T-helper 2 cell treated with Interferon-gamma antibody and Interleukin-4, amounts not matched to agents 100 ng/mL and 5 ng/mL, for 36 hours (primary cell): ENCODE measurements around the gene BRI3BP. TPM values are rescaled to one million over a fixed set of nuclear protein-coding genes. Genes with fewer than 3 reads are reported as not detected.
"Not testable (repeated sequence)": the region's sequence is repeated elsewhere in the genome, so short reads cannot be mapped to it uniquely, and the experiment has no call there.

Experiments
- intact Hi-C: fragments of 100-400 bp; cut with micrococcal nuclease; formaldehyde crosslinking; loops from one replicate; pipeline ENCODE4 v1.15.1; 2023
- total RNA-seq: library from RNA; stranded (reverse); gene quantifications from 2 replicates; pipeline ENCODE4 v1.2.3, GENCODE V29; 2022

The BRI3BP gene
- total RNA-seq, 1 donor from 2014 or later, result 28.8 TPM

- intact Hi-C loops, result no loop called here
Observed at GRCh38 chr12:124972211-124972610, 21.2 kb upstream of the BRI3BP start.

- intact Hi-C loops, result no loop called here
Observed at GRCh38 chr12:124975276-124975675, 18.2 kb upstream of the BRI3BP start.

GRCh38 chr12:124976999-124977398 is 16.4 kb upstream of the BRI3BP start:
- intact Hi-C loops, result no loop called here

- intact Hi-C loops, result no loop called here
Observed at GRCh38 chr12:124979568-124979967, 13.9 kb upstream of the BRI3BP start.

DNA sequence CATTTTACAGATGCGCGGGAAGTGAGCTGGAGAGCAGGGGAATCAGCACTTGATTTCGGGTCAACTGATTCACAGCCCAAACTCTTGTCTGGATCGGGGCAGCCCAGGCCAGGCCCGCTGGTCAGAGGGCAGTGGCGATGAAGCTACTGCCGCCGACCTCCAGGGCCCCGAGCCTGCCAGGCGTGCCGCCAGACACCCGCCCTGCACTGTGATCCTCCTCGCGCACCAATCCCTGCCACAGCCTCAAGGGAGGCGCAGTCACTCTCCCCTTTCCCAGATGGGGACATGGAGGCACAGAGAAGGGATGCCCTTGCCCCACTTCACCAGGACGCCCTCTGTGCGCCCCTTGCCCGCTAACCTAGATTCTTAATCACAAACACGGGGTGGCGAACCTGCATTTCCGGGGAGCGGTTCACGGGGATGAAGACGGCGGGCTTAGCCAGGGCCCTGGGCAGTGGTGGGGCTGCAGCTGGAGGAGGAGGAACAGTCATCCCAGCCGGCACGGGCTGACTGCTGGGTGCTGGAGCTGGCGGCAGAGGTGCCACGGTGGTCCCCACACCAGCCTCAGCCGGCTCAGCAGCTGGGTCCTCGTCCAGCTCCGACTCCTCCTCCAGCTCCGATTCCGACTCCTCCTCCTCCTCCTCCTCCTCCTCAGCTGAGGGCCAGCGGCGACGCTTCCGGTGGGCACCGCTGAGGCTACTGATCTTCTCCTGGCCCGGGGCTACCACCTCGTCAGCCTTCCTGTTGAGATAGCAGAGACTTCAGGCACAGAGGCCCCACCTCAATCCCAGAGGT is 13.2 kb upstream of the BRI3BP start:
- intact Hi-C loops, result no loop called here

- intact Hi-C loops, result not testable (repeated sequence)
Observed at GRCh38 chr12:124986876-124987275, 6.6 kb upstream of the BRI3BP start.

DNA sequence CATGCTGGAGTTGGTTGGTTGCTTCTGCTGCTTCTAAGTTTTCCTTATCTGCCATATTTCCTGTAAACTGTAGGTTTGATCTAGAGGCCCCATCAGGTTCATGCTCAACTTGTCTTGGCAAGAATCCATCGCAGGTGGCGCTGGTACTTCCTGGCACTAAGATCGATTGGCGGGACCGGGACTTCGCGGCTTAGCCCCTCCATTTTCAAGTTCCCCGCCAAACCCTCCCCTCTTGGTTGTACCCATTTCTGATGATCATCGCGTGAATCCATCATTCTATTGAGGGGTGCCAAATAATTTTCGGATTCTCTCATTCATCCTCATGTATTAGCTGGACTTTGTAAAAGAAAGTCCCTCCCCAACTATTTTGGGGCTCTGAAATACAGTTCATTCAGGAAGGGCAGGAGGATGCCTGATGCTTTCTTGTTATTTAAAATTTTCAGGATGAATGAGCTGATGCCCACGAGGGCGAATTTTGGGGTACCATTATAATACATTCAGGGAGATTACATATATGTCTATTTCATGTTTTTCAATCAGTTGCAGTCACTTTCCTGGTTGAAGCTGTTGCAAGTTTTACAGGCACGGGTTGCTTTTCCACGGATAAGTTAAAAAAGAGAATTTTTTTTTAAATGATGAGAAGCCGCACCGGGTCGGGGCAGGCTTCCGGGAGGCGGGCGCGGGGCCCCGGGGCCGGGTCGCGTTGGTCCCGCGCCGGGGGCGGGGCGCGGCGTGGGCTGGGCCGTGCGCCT is 395 bp upstream of the BRI3BP start:
- intact Hi-C loops, result loop anchor here (1.0 to 5.0 kb wide), 5 partner anchors 54 to 131 kb away; partner anchors contain the start of genes AACS and SCARB1

- intact Hi-C loops, result loop anchor here (5.0 kb wide), 1 partner anchor 132 kb away; the partner anchor contains the start of gene SCARB1
Observed at GRCh38 chr12:124994437-124994975, 1.1 kb downstream of the BRI3BP start.

- intact Hi-C loops, result no loop called here
Observed at GRCh38 chr12:124995200-124995961, 1.9 kb downstream of the BRI3BP start.

- intact Hi-C loops, result no loop called here
Observed at GRCh38 chr12:124998705-124999104, 5.3 kb downstream of the BRI3BP start.

GRCh38 chr12:125001636-125002035 is 8.2 kb downstream of the BRI3BP start:
- intact Hi-C loops, result no loop called here

GRCh38 chr12:125003021-125003420 is 9.6 kb downstream of the BRI3BP start:
- intact Hi-C loops, result no loop called here

DNA sequence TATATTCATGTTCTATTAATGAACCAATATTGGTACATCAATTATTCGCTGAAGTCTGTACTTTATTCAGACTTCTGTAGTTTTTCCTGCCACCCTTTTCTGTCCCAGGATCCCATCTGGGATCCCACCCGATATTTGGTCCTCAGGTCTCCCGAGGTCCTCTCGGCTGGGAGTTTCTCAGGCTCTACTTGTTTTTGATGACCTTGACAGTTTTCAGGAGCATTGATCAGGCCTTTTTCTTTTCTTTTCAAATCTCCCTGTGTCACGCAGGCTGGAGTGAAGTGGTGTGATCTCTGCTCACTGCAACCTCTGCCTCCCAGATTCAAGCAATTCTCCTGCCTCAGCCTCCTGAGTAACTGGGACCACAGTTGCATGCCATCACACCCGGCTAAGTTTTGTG is 11.2 kb downstream of the BRI3BP start:
- intact Hi-C loops, result no loop called here

GRCh38 chr12:125005652-125006051 is 12.2 kb downstream of the BRI3BP start:
- intact Hi-C loops, result no loop called here

DNA sequence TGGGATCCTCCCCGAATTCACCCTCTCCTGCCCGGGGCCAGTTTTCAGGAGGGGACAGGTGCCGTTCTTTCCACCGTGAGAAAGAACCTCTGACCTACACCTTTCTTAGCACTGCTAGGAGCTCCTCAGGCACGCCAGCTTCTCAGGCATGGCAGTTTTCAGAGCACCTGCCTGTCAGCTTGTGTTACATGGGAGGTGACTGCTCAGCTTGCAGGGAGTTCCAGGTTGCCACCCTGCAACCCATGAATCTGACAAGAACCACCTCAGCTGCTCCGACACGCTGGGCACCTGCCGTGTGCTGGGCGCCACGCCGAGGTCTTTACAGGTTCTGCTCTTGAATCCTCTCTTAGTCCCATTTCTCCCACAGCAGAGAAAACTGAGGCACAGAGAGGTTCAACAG is 12.9 kb downstream of the BRI3BP start:
- intact Hi-C loops, result no loop called here

- intact Hi-C loops, result no loop called here
Observed at GRCh38 chr12:125013816-125014442, 20.5 kb downstream of the BRI3BP start.

DNA sequence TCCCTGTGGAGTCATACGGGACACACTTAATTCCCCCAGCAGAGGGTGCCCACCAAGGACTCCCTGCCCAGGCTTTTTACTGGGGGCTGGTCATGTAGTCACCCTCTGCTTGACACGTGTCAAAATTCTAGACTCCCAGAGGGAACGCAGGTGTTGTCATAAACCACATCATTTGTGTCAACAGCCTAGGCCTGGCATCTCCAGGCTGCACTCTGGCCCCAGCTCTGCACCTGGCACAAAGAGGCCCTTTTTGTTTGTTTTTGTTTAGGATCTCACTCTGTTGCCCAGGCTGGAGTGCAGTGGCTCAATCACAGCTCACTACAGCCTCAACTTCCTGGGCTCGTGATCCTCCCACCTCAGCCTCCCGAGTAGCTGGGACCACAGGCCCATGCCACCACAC is 21.1 kb downstream of the BRI3BP start:
- intact Hi-C loops, result no loop called here

DNA sequence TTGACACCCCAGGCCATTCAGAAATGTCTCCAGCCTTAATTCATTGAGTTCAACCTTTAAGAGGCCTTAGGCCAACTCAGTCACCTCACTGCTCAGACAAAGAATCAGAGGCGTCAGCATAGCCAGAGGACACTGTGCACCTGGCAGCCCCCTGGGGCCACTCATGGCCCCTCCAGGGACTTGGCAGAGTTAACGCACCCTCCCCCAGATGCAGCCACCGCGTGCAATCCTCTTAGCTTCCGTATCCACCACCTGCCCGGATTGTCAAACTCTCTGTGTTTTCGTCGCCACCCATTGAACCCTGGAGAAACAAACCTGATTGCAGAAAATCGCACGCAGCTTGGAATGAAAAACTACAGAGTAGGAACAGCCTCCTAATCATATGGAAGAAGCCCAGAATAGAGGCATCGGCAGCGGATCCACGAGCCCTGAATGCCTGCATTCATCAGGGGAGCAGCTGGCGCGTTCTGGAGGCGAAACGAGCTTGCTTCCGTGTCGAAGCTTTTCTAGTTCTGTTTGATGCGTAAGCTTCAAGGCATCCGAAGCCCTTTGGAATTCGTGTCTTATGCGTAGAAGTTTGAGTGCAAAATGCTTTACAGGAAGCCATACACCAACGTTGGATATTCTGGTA is 22.4 kb downstream of the BRI3BP start:
- intact Hi-C loops, result no loop called here

- intact Hi-C loops, result no loop called here
Observed at GRCh38 chr12:125017801-125018200, 24.4 kb downstream of the BRI3BP start.

GRCh38 chr12:125018356-125018755 is 24.9 kb downstream of the BRI3BP start:
- intact Hi-C loops, result no loop called here

DNA sequence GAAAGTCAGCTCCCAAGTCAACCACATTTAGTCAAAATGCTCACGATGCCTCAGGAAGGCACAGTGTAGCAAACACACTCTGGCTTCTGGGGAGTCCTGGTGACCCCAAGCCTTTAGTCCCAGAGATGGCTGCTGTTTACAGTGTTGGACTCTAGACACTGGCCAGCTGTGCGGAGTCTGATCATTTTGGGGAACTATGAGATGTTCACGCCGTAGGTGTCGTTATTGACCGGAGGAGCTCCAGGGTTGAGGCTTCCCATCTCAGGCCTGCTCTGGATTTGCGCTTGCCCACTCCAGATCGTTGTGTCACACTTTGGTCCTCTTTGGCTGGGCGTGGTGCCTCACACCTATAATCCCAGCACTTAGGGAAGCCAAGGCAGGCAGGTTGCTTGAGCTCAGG is 27.7 kb downstream of the BRI3BP start:
- intact Hi-C loops, result no loop called here
